ENCODE results near the gene TIMM10B.
"Not testable (repeated sequence)": the region's sequence is repeated elsewhere in the genome, so short reads cannot be mapped to it uniquely, and the experiment has no call there.

TIMM10B gene

DNA sequence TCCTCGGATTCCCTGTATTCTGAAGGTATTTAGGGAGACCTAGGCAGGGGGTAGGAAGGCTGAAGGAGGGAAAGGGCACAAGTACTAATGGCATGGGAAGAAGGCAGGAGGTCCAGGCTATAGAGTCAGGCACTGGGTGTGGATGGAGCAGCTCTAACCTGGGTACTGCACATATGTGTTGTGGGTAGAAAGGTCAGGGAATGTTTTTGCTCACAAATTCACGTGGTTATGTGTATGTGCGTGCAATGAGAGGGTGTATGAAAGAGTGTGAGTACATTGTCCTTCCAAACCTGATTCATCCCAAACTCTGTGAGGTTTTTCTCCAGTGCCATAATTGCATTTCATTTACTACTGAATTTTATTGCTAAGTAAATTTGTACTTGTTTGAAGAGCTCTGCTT, 39.0 kb downstream of the TIMM10B start:
- DNase-seq = no peak

DNA sequence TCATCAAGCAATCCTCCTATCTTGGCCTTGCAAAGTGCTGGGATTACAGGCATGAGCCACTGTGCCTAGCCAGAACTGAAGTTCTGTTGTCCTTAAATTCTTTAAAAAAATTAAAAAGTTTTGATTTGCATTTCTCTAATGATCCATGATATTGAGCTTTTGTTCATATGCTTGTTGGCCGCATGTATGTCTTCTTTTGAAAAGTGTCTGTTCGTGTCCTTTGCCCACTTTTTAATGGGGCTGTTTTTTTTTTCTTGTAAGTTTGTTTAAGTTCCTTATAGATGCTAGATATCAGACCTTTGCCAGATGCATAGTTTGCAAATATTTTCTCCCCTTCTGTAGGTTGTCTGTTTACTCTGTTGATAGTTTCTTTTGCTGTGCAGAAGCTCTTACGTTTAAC, 40.6 kb downstream of the TIMM10B start:
- not testable (repeated sequence) for DNase-seq

- no peak for DNase-seq
Measured at GRCh38 chr11:6523253-6523652, 42.0 kb downstream of the TIMM10B start.

GRCh38 chr11:6526411-6527135, 45.3 kb downstream of the TIMM10B start:
- no peak for DNase-seq

DNA sequence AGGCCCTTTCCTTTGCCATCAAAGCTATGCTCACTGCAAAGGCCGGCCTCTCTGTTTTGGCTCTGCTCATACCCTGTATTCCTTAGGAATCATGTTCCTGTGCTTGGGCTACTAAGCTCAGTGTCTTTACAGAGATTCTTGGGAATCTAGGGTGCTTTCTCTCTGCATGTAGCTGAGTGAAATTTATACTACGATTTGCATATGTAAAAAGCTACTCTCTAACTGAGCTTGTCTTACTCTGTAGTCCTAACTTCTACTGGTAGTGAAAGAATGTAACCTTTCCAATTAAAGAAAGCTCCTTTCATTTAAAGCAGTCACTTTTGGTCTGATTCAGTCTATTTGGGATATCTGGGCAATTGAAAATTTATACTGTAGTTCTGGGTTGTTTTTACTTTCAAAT, 48.0 kb downstream of the TIMM10B start:
- no peak for DNase-seq

DNA sequence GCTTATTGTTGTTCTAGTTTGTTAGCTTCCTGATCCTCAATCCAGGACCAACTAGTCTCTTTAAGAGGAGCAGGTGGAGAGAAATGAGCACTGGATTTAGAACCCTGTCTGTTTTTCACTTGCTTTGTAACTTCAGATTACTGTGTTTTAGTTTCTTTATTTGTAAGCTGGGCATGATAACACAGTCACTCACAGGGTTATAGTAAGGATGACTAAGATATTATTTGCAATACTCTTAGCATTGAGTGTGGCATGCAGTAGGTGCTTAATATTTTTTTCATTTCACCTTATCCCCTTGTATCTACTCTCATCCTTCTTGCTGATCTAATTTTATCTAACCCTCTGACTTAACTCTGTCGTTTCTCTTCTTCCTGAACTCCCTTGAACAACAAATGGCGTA, 49.5 kb downstream of the TIMM10B start:
- no peak for DNase-seq

DNA sequence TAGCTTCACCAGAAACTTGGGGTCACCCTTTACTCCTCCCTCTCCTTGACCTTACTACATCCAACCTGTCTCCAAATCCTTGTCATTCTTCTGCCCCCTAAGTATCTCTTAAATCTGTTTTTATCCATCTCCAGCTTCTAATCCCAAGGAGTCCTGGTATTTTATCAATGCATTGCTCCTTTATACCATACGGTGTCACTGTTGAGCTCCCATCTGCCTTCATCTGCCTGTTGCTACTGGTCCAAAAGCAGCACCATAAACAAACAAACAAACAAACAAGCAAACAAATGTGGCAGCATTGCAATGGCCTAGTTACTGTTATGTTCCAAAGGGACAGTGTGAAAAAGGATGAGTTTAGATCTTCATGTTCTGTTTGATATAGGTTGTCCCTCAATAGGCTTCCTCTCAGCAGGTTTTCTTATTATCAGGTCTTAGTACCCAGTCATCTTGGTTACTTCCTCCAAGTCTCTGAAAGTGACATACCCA, 50.0 kb downstream of the TIMM10B start:
- no peak for DNase-seq

All from activated T-cell treated with anti-CD3 and anti-CD28 coated beads for 4 hours (primary cell).